HEK293 (cell line): ENCODE data around the gene KCNQ4.

Source experiments
- CTCF ChIA-PET: fragments of 350-600 bp; formaldehyde crosslinking; extraction: SDS; loops from one replicate; lab custom pipeline; 2021; ENCODE audit warnings: antibody characterized with exemption; lab: Yijun Ruan, JAX
- POLR2A ChIA-PET: fragments of 300-600 bp; formaldehyde crosslinking; extraction: SDS; loops from one replicate; lab custom pipeline; 2020; ENCODE audit warnings: antibody characterized with exemption, inconsistent platforms; lab: Yijun Ruan, JAX
- H3K27ac ChIP-seq: fragments of 200-500 bp; sonication (Bioruptor generic); 2 replicates; pipeline ENCODE4 v1.5.1; 2014; ENCODE audit warnings: low read depth, low read length, control low read depth, inconsistent platforms; ENCODE audit errors: extremely low read depth
- H3K36me3 ChIP-seq, 2 experiments: fragments of 200-500 bp in 1 of 2; sonication (Bioruptor generic) in 1 of 2; 1 replicate in 1 of 2; 2 replicates in 1 of 2; pipeline ENCODE4 v1.5.1; 2014 to 2017; ENCODE audit warnings: inconsistent platforms in 2 of 2, low read length in 2 of 2; ENCODE audit not compliant: control insufficient read depth in 2 of 2, insufficient read depth in 1 of 2
- H3K4me1 ChIP-seq: fragments of 200-500 bp; sonication (Bioruptor generic); 2 replicates; pipeline ENCODE4 v1.5.1; 2014; ENCODE audit warnings: mild to moderate bottlenecking, low read length, inconsistent platforms; ENCODE audit not compliant: control insufficient read depth, insufficient read depth
- H3K4me3 ChIP-seq: 2 replicates; pipeline ENCODE4 v1.5.1; 2011; ENCODE audit warnings: low read depth, mild to moderate bottlenecking, control low read depth, low read length, moderate library complexity
- H3K9me3 ChIP-seq: fragments of 200-500 bp; sonication (Bioruptor generic); 2 replicates; pipeline ENCODE4 v1.5.1; 2014; ENCODE audit warnings: low read depth, low read length, inconsistent platforms; ENCODE audit not compliant: control insufficient read depth, insufficient read depth
- BCL11A ChIP-seq: fragments of 450-650 bp; formaldehyde crosslinking; IDR thresholded peaks from 2 replicates; pipeline ENCODE4 v1.5.1; 2016; ENCODE audit warnings: low read depth, missing biosample characterization, missing genetic modification characterization
- KLF16 ChIP-seq: fragments of 450-650 bp; formaldehyde crosslinking; IDR thresholded peaks from 2 replicates; pipeline ENCODE4 v1.5.1; 2017; ENCODE audit warnings: missing biosample characterization, missing genetic modification characterization
- YY1 ChIP-seq: fragments of 450-650 bp; formaldehyde crosslinking; IDR thresholded peaks from 2 replicates; pipeline ENCODE4 v1.5.1; 2018; ENCODE audit warnings: missing biosample characterization, missing genetic modification characterization
- ZFHX2 ChIP-seq: fragments of 450-650 bp; formaldehyde crosslinking; conservative IDR thresholded peaks from 2 replicates; pipeline ENCODE4 v1.5.1; 2016; ENCODE audit warnings: missing biosample characterization, missing genetic modification characterization
- ZNF114 ChIP-seq: fragments of 450-650 bp; formaldehyde crosslinking; IDR thresholded peaks from 2 replicates; pipeline ENCODE4 v1.5.0; 2017; ENCODE audit warnings: missing biosample characterization, missing genetic modification characterization
- ZNF140 ChIP-seq: fragments of 450-650 bp; formaldehyde crosslinking; IDR thresholded peaks from 2 replicates; pipeline ENCODE4 v1.5.1; 2016; ENCODE audit warnings: missing biosample characterization, missing genetic modification characterization
- ZNF19 ChIP-seq: fragments of 450-650 bp; formaldehyde crosslinking; IDR thresholded peaks from 2 replicates; pipeline ENCODE4; 2016; ENCODE audit warnings: missing biosample characterization, missing genetic modification characterization, low read depth
- ZNF221 ChIP-seq: fragments of 450-650 bp; formaldehyde crosslinking; IDR thresholded peaks from 2 replicates; pipeline ENCODE4 v1.5.1; 2017; ENCODE audit warnings: missing biosample characterization, missing genetic modification characterization, borderline replicate concordance
- ZNF292 ChIP-seq: fragments of 450-650 bp; formaldehyde crosslinking; IDR thresholded peaks from 2 replicates; pipeline ENCODE4 v1.5.1; 2016; ENCODE audit warnings: low read depth, missing biosample characterization, missing genetic modification characterization, borderline replicate concordance
- ZNF529 ChIP-seq: fragments of 450-650 bp; formaldehyde crosslinking; IDR thresholded peaks from 2 replicates; pipeline ENCODE4 v1.5.1; 2017; ENCODE audit warnings: missing genetic modification characterization, missing biosample characterization; ENCODE audit not compliant: insufficient replicate concordance
- ZNF561 ChIP-seq: fragments of 450-650 bp; IDR thresholded peaks from 2 replicates; pipeline ENCODE4 v1.5.1; 2018; ENCODE audit warnings: missing biosample characterization, missing genetic modification characterization, borderline replicate concordance
- ZNF585B ChIP-seq: fragments of 450-650 bp; formaldehyde crosslinking; IDR thresholded peaks from 2 replicates; pipeline ENCODE4 v1.5.1; 2016; ENCODE audit warnings: missing biosample characterization, missing genetic modification characterization
- ZNF624 ChIP-seq: fragments of 450-650 bp; formaldehyde crosslinking; IDR thresholded peaks from 2 replicates; pipeline ENCODE4 v1.5.1; 2017; ENCODE audit warnings: missing biosample characterization, missing genetic modification characterization
- ZSCAN30 ChIP-seq: fragments of 450-650 bp; IDR thresholded peaks from 2 replicates; pipeline ENCODE4 v1.5.1; 2018; ENCODE audit warnings: missing biosample characterization, mild to moderate bottlenecking, missing genetic modification characterization, moderate library complexity
- TF ChIP-seq, protein P1 (sequence below): fragments of 450-650 bp; formaldehyde crosslinking; optimal IDR thresholded peaks from 2 replicates; pipeline ENCODE3; 2016; ENCODE audit warnings: missing biosample characterization, mild to moderate bottlenecking, missing genetic modification characterization
- TF ChIP-seq, protein P2 (sequence below): fragments of 450-650 bp; formaldehyde crosslinking; IDR thresholded peaks from 2 replicates; pipeline ENCODE4 v1.5.1; 2016; ENCODE audit warnings: missing biosample characterization, missing genetic modification characterization
- TF ChIP-seq, protein P3 (sequence below): fragments of 450-650 bp; formaldehyde crosslinking; IDR thresholded peaks from 2 replicates; pipeline ENCODE4 v1.5.1; 2016; ENCODE audit warnings: missing biosample characterization, missing genetic modification characterization, borderline replicate concordance
- TF ChIP-seq, protein P4 (sequence below): IDR thresholded peaks from 2 replicates; pipeline ENCODE4 v1.6.1; 2011; ENCODE audit warnings: mild to moderate bottlenecking, low read depth, low read length, borderline replicate concordance

The KCNQ4 gene

DNA sequence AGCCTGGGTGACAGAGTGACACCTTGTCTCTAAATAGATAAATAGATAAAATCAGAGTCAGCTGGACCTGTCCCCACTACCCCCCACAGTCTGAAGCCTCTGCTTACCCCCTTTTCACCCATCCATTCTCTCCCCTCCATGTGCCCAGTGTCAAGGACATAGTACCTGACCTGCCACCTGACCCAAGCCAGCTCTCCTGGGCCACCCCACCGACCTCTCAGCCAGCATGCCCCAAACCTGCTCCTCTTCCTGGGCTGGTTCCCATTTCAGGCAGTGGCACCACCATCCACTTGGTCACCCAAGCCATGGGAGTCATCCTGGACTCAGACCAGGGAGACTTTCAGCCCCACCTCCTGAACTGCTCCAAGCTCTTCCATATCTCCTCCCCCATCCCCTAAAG is 50.4 kb downstream of the KCNQ4 start:
- ChIA-PET CTCF (interaction anchor here (0.6 to 1.3 kb wide), 3 partner anchors 14 to 618 kb away, joined by 3 to 4 read pairs (median 3); no protein-coding TSS in a partner anchor), POLR2A (interaction anchor here (0.6 kb wide), 1 partner anchor 41 kb away, joined by 12 read pairs; no protein-coding TSS in a partner anchor)
- H3K36me3 ChIP-seq, result no peaks in the 10 kb centered on the region
- no peak overlapping the region for H3K4me3 ChIP-seq
- TF ChIP-seq ZNF114 (tag by site-specific recombination) (no peak), ZNF140 (no peak), ZNF585B (no peak), KLF16 (tag by site-specific recombination) (no peak), ZNF221 (tag by site-specific recombination) (no peak)
- no peaks in the 10 kb centered on the region for H3K9me3 ChIP-seq
- H3K4me1 ChIP-seq, result no peaks in the 10 kb centered on the region
- H3K27ac ChIP-seq, result no peak overlapping the region

DNA sequence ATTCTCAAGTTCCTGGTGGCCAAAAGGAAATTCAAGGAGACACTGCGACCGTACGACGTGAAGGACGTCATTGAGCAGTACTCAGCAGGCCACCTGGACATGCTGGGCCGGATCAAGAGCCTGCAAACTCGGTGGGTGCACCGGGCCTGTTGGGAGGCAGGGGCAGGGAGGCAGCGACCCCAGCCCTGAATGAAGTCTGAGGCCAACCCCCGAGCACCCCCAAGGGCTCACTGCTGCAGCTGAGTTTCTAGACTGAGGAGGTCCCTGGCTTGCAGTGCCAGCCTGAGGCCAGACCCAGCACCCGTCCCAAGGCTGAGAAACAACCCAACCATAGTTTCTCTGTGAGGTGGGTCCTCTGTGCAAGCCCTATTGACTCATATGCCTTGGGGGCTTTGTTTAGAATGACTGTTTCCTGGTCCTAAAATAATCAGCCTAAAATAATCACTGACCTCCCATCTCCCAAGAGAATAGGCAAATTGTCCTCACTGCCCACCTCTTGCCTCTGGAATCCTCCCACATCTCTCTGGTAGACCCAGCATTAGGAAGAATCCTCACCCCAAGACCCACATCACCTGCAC is 51.5 kb downstream of the KCNQ4 start:
- Histone ChIP-seq H3K9me3 (no peaks in the 10 kb centered on the region), H3K4me1 (no peaks in the 10 kb centered on the region), H3K27ac (no peak overlapping the region), H3K4me3 (no peak overlapping the region), H3K36me3 (no peaks in the 10 kb centered on the region)
- ChIA-PET POLR2A (no interaction called here), CTCF (no interaction called here)
- TF ChIP-seq ZSCAN30 (tag by site-specific recombination) (no peak), YY1 (tag by site-specific recombination) (no peak), ZNF561 (no peak), ZFHX2 (tag by site-specific recombination) (no peak), ZNF624 (tag by site-specific recombination) (no peak), ZNF19 (tag by site-specific recombination) (no peak), ZNF529 (tag by site-specific recombination) (no peak), BCL11A (no peak), ZNF292 (tag by site-specific recombination) (no peak)
- TF ChIP-seq, protein P1, sequence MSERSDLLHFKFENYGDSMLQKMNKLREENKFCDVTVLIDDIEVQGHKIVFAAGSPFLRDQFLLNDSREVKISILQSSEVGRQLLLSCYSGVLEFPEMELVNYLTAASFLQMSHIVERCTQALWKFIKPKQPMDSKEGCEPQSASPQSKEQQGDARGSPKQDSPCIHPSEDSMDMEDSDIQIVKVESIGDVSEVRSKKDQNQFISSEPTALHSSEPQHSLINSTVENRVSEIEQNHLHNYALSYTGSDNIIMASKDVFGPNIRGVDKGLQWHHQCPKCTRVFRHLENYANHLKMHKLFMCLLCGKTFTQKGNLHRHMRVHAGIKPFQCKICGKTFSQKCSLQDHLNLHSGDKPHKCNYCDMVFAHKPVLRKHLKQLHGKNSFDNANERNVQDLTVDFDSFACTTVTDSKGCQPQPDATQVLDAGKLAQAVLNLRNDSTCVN (tag by site-specific recombination), result no peak
- TF ChIP-seq, protein P2, sequence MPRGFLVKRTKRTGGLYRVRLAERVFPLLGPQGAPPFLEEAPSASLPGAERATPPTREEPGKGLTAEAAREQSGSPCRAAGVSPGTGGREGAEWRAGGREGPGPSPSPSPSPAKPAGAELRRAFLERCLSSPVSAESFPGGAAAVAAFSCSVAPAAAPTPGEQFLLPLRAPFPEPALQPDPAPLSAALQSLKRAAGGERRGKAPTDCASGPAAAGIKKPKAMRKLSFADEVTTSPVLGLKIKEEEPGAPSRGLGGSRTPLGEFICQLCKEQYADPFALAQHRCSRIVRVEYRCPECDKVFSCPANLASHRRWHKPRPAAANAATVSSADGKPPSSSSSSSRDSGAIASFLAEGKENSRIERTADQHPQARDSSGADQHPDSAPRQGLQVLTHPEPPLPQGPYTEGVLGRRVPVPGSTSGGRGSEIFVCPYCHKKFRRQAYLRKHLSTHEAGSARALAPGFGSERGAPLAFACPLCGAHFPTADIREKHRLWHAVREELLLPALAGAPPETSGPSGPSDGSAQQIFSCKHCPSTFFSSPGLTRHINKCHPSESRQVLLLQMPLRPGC, result no peak
- TF ChIP-seq, protein P3, sequence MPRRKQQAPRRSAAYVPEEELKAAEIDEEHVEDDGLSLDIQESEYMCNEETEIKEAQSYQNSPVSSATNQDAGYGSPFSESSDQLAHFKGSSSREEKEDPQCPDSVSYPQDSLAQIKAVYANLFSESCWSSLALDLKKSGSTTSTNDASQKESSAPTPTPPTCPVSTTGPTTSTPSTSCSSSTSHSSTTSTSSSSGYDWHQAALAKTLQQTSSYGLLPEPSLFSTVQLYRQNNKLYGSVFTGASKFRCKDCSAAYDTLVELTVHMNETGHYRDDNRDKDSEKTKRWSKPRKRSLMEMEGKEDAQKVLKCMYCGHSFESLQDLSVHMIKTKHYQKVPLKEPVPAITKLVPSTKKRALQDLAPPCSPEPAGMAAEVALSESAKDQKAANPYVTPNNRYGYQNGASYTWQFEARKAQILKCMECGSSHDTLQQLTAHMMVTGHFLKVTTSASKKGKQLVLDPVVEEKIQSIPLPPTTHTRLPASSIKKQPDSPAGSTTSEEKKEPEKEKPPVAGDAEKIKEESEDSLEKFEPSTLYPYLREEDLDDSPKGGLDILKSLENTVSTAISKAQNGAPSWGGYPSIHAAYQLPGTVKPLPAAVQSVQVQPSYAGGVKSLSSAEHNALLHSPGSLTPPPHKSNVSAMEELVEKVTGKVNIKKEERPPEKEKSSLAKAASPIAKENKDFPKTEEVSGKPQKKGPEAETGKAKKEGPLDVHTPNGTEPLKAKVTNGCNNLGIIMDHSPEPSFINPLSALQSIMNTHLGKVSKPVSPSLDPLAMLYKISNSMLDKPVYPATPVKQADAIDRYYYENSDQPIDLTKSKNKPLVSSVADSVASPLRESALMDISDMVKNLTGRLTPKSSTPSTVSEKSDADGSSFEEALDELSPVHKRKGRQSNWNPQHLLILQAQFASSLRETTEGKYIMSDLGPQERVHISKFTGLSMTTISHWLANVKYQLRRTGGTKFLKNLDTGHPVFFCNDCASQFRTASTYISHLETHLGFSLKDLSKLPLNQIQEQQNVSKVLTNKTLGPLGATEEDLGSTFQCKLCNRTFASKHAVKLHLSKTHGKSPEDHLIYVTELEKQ, result no peak
- TF ChIP-seq, protein P4, sequence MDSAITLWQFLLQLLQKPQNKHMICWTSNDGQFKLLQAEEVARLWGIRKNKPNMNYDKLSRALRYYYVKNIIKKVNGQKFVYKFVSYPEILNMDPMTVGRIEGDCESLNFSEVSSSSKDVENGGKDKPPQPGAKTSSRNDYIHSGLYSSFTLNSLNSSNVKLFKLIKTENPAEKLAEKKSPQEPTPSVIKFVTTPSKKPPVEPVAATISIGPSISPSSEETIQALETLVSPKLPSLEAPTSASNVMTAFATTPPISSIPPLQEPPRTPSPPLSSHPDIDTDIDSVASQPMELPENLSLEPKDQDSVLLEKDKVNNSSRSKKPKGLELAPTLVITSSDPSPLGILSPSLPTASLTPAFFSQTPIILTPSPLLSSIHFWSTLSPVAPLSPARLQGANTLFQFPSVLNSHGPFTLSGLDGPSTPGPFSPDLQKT, result no peak
